ENCODE results near the gene PLRG1.

The PLRG1 gene

DNA sequence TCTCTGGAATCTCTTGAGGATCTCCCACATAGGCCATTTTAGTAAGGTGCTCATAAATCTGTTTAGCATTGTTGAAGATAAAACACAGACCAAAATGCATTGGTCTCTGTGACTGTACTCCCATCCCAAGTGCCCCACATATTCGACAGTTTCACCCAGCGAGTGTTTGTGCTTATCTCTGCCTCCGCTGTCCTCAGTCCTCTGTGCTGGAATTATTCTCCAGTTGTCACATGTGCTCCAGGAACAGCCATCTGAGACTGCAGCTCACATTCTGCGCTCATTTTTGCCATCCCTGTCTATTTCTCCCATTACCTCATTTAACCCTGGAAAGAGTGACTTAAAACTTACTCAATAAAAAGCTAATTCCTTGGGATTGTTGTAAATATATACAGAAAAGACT is 31.0 kb downstream of the PLRG1 start:
- DNase-seq (ENCODE audit: low read depth in 2 of 2), result no peak

DNA sequence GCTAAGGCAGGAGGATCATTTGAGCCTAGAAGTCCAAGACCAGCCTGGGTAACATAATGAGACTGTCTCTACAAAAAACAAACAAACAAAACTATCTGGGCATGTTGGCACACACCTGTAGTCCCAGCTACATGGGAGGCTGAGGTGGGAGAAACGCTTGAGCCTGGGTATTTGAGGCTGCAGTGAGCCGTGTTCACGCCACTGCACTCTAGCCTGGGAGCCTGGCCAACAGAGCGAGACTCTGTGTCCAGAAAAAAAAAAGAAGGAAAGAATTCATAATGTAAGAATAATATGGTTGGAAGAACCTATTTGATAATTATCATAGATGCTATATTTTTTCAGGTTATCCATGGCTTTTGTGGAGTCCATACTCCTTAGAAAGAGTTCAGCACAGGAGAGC is 32.6 kb downstream of the PLRG1 start:
- no peak for DNase-seq (ENCODE audit: low read depth in 2 of 2)

DNA sequence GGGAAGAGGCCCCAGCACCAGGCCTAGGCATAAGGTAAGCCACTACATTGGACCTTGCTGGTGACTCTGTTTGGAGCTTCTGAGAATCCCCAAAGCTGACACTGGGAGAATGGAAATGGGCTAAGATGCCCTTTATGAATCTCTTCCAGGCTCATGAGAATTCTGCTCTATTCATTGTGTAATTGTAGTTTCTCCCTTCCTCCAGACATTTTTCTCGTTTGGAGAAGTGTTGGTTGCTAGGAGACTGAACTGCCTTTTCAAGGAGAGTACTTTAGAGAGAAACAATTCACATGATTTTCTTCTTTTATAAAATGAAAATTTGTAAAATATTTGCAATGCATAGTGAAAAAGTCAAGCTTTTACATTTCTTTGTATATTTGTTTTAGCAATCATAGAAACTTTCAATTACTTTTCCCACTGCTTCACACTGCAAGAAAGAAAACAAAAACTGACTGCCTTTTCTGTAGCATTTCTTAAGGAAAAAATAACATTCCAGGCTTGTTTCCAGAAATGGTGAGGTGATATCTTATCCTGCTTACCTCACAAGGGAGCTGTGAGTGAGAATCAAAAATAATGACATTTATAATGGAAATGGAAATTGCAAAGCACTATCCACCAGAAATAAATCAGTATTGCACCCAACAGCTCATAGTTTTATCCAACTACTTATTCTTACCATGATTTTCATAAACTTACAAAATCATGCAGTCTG is 33.7 kb downstream of the PLRG1 start:
- no peak for DNase-seq (ENCODE audit: low read depth in 2 of 2)

GRCh38 chr4:154511981-154512380 is 38.2 kb downstream of the PLRG1 start:
- no peak for DNase-seq (ENCODE audit: low read depth in 2 of 2)

DNA sequence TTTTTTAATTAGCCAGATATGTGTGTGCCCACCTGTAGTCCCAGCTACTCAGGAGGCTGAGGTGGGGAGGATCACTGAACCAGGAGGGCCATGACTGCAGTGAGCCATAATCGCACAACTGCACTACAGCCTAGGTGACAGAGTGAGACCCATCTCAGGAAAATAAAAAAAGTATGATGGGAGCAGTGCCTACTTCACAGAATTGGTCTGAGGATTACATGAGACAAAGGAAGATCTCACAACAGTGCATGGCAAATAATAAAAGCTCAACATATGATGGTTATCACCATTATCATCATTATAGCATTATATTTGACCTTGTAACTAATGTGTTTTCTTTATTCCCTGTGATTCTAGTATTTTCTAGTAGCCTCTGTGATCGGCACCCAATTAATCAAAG is 38.7 kb downstream of the PLRG1 start:
- DNase-seq (ENCODE audit: low read depth in 2 of 2), result no peak

DNA sequence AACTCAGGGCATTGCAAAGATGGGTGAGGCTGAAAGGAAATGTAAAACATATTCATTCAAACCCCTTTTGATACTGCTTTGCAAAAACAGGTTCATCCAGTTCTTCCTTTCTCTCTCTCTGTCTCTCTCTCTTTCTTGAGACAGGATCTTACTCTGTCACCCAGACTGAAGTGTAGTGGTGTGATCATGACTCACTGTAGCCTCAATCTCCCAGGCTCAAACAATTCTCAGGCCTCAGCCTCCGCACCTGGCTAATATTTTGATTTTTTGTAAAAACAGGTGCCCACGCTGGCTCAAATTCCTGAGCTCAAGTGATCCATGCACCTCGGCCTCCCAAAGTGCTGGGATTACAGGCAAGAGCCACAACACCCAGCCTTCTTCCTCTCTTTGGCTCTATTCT is 43.0 kb downstream of the PLRG1 start:
- DNase-seq (ENCODE audit: low read depth in 2 of 2), result no peak

DNA sequence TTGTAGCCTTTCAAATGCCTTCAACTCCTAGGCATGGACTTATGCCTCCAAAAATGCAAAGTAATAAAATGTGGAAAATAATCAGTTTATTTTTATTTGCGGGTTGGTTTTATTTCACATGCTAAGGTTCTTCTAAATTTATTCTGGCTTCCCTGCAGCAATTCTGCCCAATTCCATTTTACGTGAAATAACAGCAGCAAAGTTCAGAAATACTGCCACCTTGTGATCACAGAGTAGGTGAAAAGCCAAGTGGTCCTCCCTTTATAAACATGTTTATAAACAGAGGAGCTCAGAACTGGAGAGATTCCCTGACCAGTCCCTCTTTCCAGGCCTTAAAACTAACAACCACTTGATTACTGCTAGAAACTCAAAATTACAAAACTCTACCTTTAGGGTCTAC is 43.9 kb downstream of the PLRG1 start:
- no peak for DNase-seq (ENCODE audit: low read depth in 2 of 2)

GRCh38 chr4:154503598-154503997 is 46.6 kb downstream of the PLRG1 start:
- DNase-seq (ENCODE audit: low read depth in 2 of 2), result no peak

- no peak for DNase-seq (ENCODE audit: low read depth in 2 of 2)
Observed at GRCh38 chr4:154502111-154502510, 48.1 kb downstream of the PLRG1 start.

GRCh38 chr4:154497889-154498288 is 52.3 kb downstream of the PLRG1 start:
- DNase-seq (ENCODE audit: low read depth in 2 of 2), result no peak

- DNase-seq (ENCODE audit: low read depth in 2 of 2), result no peak
Observed at GRCh38 chr4:154495867-154496266, 54.3 kb downstream of the PLRG1 start.

GRCh38 chr4:154492288-154492687 is 57.9 kb downstream of the PLRG1 start:
- DNase-seq (ENCODE audit: low read depth in 2 of 2), result no peak

- DNase-seq (ENCODE audit: low read depth in 2 of 2), result no peak
Observed at GRCh38 chr4:154491341-154492271, 58.6 kb downstream of the PLRG1 start, which contains the start of gene DCHS2. Gene DCHS2 (minus strand): TSS chr4:154491799. CDS start chr4:154491355, 444 bp downstream.

DNA sequence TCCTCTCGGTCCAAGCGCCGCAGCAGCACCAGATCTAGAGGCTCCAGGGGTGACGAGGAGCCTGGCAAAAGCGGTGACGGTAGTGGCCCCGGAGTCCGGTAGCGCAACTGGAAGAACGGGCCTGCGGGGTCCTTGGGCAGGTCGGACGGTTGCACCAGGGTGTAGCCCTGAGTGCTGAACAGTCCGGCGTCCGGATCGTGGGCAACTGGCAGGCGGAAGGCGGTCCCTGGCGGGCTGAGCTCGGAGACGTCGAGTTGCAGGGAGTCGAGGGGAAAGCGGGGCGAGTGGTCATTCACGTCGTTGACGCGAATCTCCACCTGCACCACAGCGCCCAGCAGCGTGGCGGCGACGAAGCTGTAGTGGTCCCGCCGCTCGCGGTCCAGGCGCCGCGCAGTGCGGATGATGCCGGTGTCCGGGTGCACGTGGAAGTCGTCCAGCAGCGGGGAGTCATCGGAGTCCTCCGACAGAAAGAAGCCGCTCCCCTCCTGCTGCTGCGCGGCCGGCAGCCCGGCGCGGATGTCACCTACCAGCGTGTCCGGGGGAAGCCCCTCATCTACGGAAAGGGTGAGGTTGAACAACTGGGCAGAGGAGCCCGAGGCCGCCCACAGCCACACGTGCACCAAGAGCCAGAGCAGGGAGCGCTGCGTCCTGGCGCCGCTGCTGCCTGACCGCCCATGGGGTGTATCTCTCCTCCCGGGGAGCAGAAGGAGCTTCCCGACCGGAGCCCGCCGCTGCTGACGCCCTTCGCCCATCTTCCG is 59.4 kb downstream of the PLRG1 start:
- DNase-seq (ENCODE audit: low read depth in 2 of 2), result no peak

DNA sequence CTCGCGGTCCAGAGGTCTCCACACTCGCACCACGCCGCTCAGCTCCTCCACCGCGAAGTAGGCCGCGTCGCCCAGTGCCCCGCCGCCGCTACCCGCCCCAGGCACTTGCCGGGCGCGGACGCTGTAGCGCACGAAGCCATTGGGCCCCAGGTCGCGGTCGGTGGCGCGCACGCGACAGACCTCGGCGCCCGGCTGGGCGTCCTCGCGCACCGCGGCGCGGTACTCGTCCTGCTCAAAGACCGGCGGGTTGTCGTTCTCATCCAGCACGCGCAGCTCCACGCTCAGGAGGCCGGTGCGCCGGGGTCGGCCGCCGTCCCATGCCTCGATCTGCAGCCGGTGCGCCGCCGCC is 60.0 kb downstream of the PLRG1 start:
- no peak for DNase-seq (ENCODE audit: low read depth in 2 of 2)

DNA sequence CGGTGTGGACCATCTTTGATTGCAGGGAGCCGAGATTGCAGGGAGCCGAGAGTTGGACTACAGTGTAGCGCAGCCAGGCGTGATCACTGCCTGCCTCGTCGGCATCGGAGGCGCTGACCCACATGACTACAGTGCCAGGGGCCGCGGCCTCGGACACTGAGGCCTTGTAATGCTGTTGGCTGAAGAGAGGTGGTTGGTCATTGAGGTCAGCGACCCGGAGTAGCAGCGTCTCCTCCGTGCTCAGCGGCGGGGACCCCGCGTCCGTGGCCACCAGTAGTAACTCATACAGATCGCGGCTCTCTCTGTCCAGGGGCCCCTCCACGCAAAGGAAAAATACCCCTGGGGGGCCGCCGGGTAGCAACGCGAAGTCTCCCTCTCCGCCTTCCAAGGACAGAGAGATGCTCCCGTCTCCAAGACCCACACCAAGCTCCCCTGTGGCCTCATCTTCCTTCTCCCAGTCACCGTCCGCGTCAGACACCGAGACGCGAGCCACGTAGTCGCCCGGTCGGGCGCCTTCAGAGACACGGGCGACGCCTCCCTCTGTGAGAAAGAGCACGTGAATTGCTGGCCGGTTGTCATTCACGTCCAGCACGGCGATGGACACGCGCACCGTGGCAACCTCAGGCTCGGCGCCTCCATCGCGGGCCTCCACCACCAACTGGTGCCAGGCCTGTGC is 60.5 kb downstream of the PLRG1 start:
- no peak for DNase-seq (ENCODE audit: low read depth in 2 of 2)

DNA sequence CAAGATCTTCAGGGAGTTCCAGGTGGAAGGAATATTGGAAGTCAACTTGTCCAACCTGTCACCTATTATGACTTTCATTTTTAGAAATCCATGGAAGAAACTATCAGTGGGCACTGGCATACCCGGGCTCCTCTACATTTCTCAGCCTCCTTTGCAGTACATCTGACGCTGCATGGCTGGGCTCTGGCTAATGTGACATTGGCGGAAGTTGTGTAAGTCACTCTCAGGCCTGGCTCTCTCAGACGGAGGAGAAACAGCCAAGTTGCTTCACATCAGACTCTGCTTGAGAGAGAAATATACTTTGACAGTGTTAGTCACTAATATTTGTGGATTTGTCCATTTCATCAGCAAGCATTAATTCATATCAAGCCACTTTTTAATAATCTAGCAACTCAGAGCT is 63.1 kb downstream of the PLRG1 start:
- DNase-seq (ENCODE audit: low read depth in 2 of 2), result no peak

- DNase-seq (ENCODE audit: low read depth in 2 of 2), result no peak
Observed at GRCh38 chr4:154485127-154485773, 65.0 kb downstream of the PLRG1 start.
